ENCODE data around the gene APBB2. TPM values are rescaled to one million over a fixed set of nuclear protein-coding genes. Genes with fewer than 3 reads are reported as not detected.

Gene APBB2
- total RNA-seq, 2 donors from 2014 or later: 0.60 to 0.65 TPM

- DNase-seq (no peak), ATAC-seq (no peak)
- Mint-ChIP-seq H3K4me1 (no peaks in the 10 kb centered on the region), H3K36me3 (ENCODE audit: low read depth) (no peaks in the 10 kb centered on the region), H3K27ac (no peak overlapping the region), H3K27me3 (peaks cover 11% of the 10 kb centered on the region), H3K4me3 (no peak overlapping the region)
- H3K9me3 ChIP-seq (ENCODE audit: control insufficient read depth, low read length, poor library complexity, severe bottlenecking): no peaks in the 10 kb centered on the region
These were observed 16.8 kb downstream of the APBB2 start for GRCh38 chr4:41197495-41197894.

GRCh38 chr4:41196633-41197332 lies 17.6 kb downstream of the APBB2 start:
- DNase-seq: no peak
- no peak overlapping the region for H3K4me3 Mint-ChIP-seq

GRCh38 chr4:41192136-41192535 lies 22.2 kb downstream of the APBB2 start:
- Mint-ChIP-seq H3K4me3 (no peak overlapping the region), H3K27ac (no peak overlapping the region), H3K4me1 (no peaks in the 10 kb centered on the region), H3K27me3 (peaks cover 15% of the 10 kb centered on the region), H3K36me3 (ENCODE audit: low read depth) (no peaks in the 10 kb centered on the region)
- no peaks in the 10 kb centered on the region for H3K9me3 ChIP-seq (ENCODE audit: control insufficient read depth, low read length, poor library complexity, severe bottlenecking)
- DNase-seq (no peak), ATAC-seq (no peak)

More at GRCh38 chr4:41196633-41197332, 17.6 kb downstream of the APBB2 start:
- no peaks in the 10 kb centered on the region for H3K9me3 ChIP-seq (ENCODE audit: control insufficient read depth, low read length, poor library complexity, severe bottlenecking)
- H3K27me3 Mint-ChIP-seq: peaks cover 4% of the 10 kb centered on the region
- no peaks in the 10 kb centered on the region for H3K36me3 Mint-ChIP-seq (ENCODE audit: low read depth)
- H3K27ac Mint-ChIP-seq: no peak overlapping the region
- no peaks in the 10 kb centered on the region for H3K4me1 Mint-ChIP-seq
- ATAC-seq: no peak

DNA sequence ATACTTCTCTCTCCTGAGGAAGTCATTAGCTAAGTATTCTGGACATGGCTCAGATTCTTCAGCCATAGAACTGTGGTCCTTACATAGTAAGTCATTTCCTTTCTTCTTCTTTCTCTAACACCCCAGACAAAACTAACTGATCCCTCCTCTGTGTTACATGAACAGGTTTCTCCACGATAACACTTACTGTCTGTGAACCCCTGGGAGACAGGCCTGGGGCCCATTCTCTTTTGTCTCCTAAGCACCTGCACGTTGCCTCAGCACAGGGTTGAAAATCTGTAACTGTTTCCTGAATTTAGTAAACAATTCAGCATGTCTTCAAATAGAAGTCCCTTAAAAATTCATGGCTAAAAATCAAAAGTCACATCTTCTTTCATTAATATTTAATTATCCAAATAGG lies 24.7 kb downstream of the APBB2 start:
- no peak overlapping the region for H3K27ac Mint-ChIP-seq
- H3K9me3 ChIP-seq (ENCODE audit: control insufficient read depth, low read length, poor library complexity, severe bottlenecking): no peaks in the 10 kb centered on the region
- DNase-seq (no peak), ATAC-seq (no peak)
- no peaks in the 10 kb centered on the region for H3K36me3 Mint-ChIP-seq (ENCODE audit: low read depth)
- peaks cover 17% of the 10 kb centered on the region for H3K27me3 Mint-ChIP-seq
- no peak overlapping the region for H3K4me3 Mint-ChIP-seq
- H3K4me1 Mint-ChIP-seq: no peaks in the 10 kb centered on the region

DNA sequence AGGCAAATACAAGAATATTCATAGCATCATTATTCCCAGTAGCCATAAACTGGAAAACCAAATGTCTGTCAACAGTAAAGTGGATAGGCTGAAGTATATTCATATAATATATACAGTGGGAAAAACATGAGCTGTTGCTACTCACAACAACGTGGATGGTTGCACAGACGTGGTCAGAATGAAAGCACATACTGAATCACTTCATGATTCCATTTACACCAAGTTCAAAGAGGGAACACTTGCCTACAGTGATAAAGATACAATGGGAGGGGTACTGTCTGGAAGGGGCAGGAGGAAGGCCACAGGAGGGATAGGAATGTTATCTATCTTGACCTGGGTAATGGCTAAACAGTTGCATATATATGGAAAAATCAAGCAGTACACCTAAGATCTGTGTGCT lies 25.3 kb downstream of the APBB2 start:
- no peaks in the 10 kb centered on the region for H3K36me3 Mint-ChIP-seq (ENCODE audit: low read depth)

DNA sequence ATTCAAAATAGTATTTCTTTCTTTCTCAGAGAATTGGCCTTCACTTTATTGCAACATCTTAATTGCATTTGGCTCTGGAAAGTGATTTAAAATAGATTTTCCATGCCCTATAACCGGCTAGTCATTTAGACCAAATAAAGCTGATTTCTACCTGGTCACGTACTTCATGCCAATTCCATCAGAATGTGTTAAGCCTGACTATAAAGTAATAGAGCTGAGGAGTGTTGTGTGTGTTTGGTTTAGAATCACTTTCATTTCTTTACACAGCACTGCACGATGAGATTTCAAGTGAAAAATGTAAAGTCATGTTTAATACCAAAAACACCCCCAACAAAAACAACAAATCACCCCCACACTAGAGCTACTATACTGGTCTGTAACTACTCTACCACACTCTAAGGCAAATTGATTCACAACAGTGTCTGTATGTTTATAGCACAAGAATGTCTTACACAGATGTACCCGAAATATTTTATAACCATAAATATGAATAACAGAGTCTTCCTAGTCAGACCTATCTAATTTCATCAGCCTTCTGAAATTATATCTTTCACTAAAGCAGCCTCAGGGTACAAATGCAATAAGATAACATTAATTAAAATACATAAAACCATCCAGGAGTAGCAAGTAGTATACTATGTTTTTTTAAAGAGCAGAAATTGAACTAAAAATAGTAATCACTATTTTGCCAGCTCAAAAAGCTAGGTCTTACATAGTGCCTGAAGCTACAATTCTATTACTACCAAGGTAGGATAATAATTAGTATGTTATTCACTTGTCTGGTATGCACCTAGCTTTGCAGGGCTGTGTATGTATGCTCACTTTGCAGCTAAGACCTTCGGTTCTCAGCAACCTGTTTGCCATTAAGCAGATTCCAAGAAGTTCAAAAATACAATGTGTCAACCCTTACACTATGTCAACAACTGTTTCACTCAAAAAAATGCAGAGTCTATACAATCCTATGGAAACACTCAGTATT lies 28.4 kb downstream of the APBB2 start:
- H3K9me3 ChIP-seq (ENCODE audit: control insufficient read depth, low read length, poor library complexity, severe bottlenecking): no peaks in the 10 kb centered on the region
- H3K36me3 Mint-ChIP-seq (ENCODE audit: low read depth): no peaks in the 10 kb centered on the region
- no peaks in the 10 kb centered on the region for H3K4me1 Mint-ChIP-seq

More for the DNA sequence above, 25.3 kb downstream of the APBB2 start:
- ATAC-seq (no peak), DNase-seq (no peak)
- H3K27ac Mint-ChIP-seq: no peak overlapping the region
- H3K4me1 Mint-ChIP-seq: no peaks in the 10 kb centered on the region
- H3K27me3 Mint-ChIP-seq: peaks cover 20% of the 10 kb centered on the region
- no peak overlapping the region for H3K4me3 Mint-ChIP-seq
- H3K9me3 ChIP-seq (ENCODE audit: control insufficient read depth, low read length, poor library complexity, severe bottlenecking): no peaks in the 10 kb centered on the region

GRCh38 chr4:41184009-41184408 lies 30.3 kb downstream of the APBB2 start:
- H3K27ac Mint-ChIP-seq: no peak overlapping the region
- no peak for DNase-seq
- ATAC-seq: no peak
- H3K36me3 Mint-ChIP-seq (ENCODE audit: low read depth): no peaks in the 10 kb centered on the region
- no peaks in the 10 kb centered on the region for H3K9me3 ChIP-seq (ENCODE audit: control insufficient read depth, low read length, poor library complexity, severe bottlenecking)
- H3K4me1 Mint-ChIP-seq: no peaks in the 10 kb centered on the region
- no peak overlapping the region for H3K4me3 Mint-ChIP-seq
- peaks cover 16% of the 10 kb centered on the region for H3K27me3 Mint-ChIP-seq

More for the DNA sequence above, 28.4 kb downstream of the APBB2 start:
- peaks cover 15% of the 10 kb centered on the region for H3K27me3 Mint-ChIP-seq
- no peak overlapping the region for H3K4me3 Mint-ChIP-seq
- DNase-seq (no peak), ATAC-seq (no peak)
- H3K27ac Mint-ChIP-seq: no peak overlapping the region

DNA sequence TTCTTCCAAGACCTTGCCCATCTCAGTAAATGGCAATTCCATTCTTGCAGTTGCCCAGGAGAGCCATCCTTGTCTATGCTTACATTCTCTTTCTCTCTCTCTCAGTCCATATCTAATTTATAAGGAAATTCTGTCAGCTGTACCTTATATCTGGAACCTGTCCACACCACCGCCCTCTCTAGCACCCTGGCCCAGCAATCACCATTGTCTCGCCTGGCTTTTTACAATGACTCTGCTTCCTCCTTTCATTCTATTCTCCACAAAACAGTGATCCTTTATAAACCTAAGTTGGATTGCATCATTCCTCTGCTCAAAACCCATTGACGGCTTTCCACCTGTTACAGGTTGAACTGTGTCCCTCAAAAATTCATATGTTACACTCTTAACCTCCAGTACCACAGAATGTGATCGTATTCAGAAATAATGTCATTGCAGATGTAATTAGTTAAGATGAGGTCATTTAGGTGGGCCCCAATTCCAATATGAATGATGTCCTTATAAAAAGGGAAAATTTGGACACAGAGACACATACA lies 31.3 kb downstream of the APBB2 start:
- no peaks in the 10 kb centered on the region for H3K9me3 ChIP-seq (ENCODE audit: control insufficient read depth, low read length, poor library complexity, severe bottlenecking)
- H3K4me3 Mint-ChIP-seq: no peak overlapping the region
- no peaks in the 10 kb centered on the region for H3K4me1 Mint-ChIP-seq

GRCh38 chr4:41181037-41181436 lies 33.3 kb downstream of the APBB2 start:
- no peak overlapping the region for H3K27ac Mint-ChIP-seq
- no peaks in the 10 kb centered on the region for H3K9me3 ChIP-seq (ENCODE audit: control insufficient read depth, low read length, poor library complexity, severe bottlenecking)
- no peak overlapping the region for H3K4me3 Mint-ChIP-seq
- H3K36me3 Mint-ChIP-seq (ENCODE audit: low read depth): no peaks in the 10 kb centered on the region
- H3K27me3 Mint-ChIP-seq: peaks cover 21% of the 10 kb centered on the region
- H3K4me1 Mint-ChIP-seq: no peaks in the 10 kb centered on the region
- DNase-seq (no peak), ATAC-seq (no peak)

More for the DNA sequence above, 31.3 kb downstream of the APBB2 start:
- DNase-seq (no peak), ATAC-seq (no peak)
- Mint-ChIP-seq H3K27me3 (peaks cover 16% of the 10 kb centered on the region), H3K27ac (no peak overlapping the region), H3K36me3 (ENCODE audit: low read depth) (no peaks in the 10 kb centered on the region)

- Mint-ChIP-seq H3K27ac (no peak overlapping the region), H3K4me3 (no peak overlapping the region), H3K27me3 (peaks cover 22% of the 10 kb centered on the region), H3K4me1 (no peaks in the 10 kb centered on the region), H3K36me3 (ENCODE audit: low read depth) (no peaks in the 10 kb centered on the region)
- H3K9me3 ChIP-seq (ENCODE audit: control insufficient read depth, low read length, poor library complexity, severe bottlenecking): no peaks in the 10 kb centered on the region
- ATAC-seq (no peak), DNase-seq (no peak)
These were observed 34.7 kb downstream of the APBB2 start for GRCh38 chr4:41179498-41180195.

GRCh38 chr4:41178372-41179370 lies 35.7 kb downstream of the APBB2 start:
- H3K36me3 Mint-ChIP-seq (ENCODE audit: low read depth): no peaks in the 10 kb centered on the region
- DNase-seq (no peak), ATAC-seq (no peak)
- H3K9me3 ChIP-seq (ENCODE audit: control insufficient read depth, low read length, poor library complexity, severe bottlenecking): no peaks in the 10 kb centered on the region
- H3K27me3 Mint-ChIP-seq: peaks cover 19% of the 10 kb centered on the region
- H3K27ac Mint-ChIP-seq: no peak overlapping the region
- no peak overlapping the region for H3K4me3 Mint-ChIP-seq
- H3K4me1 Mint-ChIP-seq: no peaks in the 10 kb centered on the region

DNA sequence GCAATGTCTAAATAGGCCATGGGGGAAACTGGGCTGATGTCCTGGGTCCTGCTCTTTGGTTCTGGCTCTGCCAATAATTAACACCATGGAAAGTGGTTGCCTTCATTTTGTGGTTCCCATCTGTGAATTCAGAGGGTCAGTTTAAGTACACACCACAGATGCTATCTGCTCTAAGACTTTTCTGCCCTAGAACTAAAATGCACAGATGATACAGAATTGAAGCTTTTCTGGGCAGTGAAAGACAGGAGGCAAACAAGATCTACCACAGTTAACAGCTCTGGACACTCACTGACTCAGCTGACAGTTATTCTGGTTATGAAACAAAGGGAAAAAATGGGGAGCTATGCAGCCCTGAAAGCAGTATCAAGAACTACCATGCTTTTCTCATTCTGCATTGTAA lies 37.3 kb downstream of the APBB2 start:
- Mint-ChIP-seq H3K27ac (no peak overlapping the region), H3K4me1 (no peaks in the 10 kb centered on the region), H3K36me3 (ENCODE audit: low read depth) (no peaks in the 10 kb centered on the region), H3K4me3 (no peak overlapping the region), H3K27me3 (peaks cover 19% of the 10 kb centered on the region)
- no peak for ATAC-seq
- no peak for DNase-seq
- no peaks in the 10 kb centered on the region for H3K9me3 ChIP-seq (ENCODE audit: control insufficient read depth, low read length, poor library complexity, severe bottlenecking)
